ENCODE data around the gene NPR2.

Gene NPR2

DNA sequence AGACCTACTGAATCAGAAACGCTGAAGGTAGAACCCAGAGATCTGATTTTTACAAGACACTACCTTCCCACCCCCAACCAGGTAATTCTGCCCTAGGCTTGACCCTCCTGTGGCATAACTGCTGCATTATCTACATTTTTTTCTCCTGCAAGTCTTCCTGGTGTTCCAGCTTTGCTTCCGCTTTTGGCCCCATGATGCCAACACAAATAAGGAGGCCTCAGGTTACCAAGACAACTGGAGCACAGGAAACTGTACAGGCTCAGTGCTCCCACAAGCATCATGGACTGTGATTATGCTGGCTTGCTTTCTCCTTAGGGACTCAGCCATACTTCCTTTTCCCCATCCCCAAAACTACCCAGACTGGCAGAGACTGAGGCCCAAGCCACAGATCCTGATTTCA, 30.7 kb upstream of the NPR2 start:
- in situ Hi-C loops (cut with HindIII; ENCODE audit: low sequenced_read_pairs), result loop anchor here (5.0 kb wide), 1 partner anchor 107 kb away; no protein-coding TSS in a partner anchor

GRCh38 chr9:35763181-35763580, 28.2 kb upstream of the NPR2 start:
- in situ Hi-C loops (cut with HindIII; ENCODE audit: low sequenced_read_pairs), result loop anchor here (5.0 kb wide), 1 partner anchor 104 kb away; no protein-coding TSS in a partner anchor

- in situ Hi-C loops (cut with HindIII; ENCODE audit: low sequenced_read_pairs), result loop anchor here (5.0 kb wide), 1 partner anchor 103 kb away; no protein-coding TSS in a partner anchor
These were observed 27.6 kb upstream of the NPR2 start for GRCh38 chr9:35763803-35764202.

DNA sequence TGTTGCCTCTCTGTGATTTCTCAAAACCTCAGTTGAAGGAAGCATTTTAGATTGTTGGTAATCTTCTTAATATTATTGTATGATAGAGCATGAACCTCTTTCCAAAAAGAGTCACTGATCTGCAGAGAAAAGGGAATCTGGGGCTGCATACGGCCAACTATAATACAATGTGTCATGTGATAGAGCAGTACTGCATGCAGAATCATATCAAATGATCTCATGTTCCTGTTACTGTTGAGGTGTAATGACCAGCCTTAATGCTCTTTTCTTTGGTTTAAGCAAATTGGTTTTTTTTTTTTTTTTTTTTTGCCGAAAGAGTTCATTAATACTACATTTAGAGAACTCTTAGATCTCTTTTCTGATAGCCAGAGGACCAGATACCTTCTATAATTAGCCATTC, 24.4 kb upstream of the NPR2 start:
- in situ Hi-C loops (cut with HindIII; ENCODE audit: low sequenced_read_pairs), result no loop called here

DNA sequence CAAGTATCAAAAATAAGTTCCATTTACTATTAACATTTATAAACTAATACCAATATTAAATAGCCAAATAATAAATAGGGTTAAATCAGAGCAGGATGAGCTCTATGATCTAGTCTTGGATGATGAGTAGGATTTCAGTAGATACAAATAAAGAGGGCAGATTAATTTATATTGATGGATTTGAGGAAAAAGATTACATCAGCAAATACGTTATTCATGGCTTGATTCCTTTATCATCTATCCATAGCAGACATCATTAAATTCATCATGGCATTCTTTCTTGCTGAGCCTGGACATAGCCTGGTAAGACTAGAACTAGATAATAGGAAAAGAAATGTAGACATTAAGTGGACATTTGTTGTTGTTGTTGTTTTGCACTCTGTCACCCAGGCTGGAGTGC, 23.9 kb upstream of the NPR2 start:
- in situ Hi-C loops (cut with HindIII; ENCODE audit: low sequenced_read_pairs), result no loop called here

GRCh38 chr9:35769763-35770162, 21.6 kb upstream of the NPR2 start:
- in situ Hi-C loops (cut with HindIII; ENCODE audit: low sequenced_read_pairs), result no loop called here

DNA sequence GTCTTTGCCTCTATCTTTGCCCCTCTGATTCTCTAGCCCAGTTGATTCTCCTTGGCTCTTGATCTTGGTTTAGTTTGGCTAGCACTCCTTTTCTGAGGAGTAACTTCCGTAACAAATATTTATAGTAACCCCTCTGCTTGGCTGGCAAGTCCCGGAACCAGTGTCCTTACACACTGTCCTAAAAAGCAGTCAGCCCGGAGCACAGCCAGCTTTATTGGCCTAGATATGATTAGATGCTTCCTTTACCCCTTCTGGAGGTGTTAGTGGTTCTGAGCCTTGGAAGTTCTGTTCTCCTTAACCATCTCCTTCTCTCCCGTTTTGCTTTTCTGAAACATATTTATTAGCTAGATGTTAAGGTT, 20.3 kb upstream of the NPR2 start:
- in situ Hi-C loops (cut with HindIII; ENCODE audit: low sequenced_read_pairs), result no loop called here

DNA sequence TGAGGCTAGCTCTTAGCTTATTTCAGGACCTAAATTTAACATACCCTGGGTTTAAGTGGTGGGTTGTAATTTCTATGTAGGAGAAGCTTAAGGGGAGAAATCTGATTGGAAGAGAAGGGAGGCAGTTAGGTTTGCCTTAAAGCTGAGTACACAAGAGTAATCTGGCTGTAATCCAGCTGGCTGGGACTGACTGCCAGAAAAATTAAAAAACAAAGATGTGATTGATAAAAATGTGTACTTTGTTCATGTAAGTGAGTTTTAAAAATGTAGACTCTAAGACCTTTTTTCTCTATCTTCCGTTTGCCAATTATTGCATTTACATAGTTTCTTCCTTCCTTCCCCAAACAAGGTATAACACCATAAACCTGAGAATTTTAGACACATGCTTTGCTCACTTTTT, 19.9 kb upstream of the NPR2 start:
- in situ Hi-C loops (cut with HindIII; ENCODE audit: low sequenced_read_pairs), result no loop called here

GRCh38 chr9:35771943-35772342, 19.4 kb upstream of the NPR2 start:
- in situ Hi-C loops (cut with HindIII; ENCODE audit: low sequenced_read_pairs), result no loop called here

DNA sequence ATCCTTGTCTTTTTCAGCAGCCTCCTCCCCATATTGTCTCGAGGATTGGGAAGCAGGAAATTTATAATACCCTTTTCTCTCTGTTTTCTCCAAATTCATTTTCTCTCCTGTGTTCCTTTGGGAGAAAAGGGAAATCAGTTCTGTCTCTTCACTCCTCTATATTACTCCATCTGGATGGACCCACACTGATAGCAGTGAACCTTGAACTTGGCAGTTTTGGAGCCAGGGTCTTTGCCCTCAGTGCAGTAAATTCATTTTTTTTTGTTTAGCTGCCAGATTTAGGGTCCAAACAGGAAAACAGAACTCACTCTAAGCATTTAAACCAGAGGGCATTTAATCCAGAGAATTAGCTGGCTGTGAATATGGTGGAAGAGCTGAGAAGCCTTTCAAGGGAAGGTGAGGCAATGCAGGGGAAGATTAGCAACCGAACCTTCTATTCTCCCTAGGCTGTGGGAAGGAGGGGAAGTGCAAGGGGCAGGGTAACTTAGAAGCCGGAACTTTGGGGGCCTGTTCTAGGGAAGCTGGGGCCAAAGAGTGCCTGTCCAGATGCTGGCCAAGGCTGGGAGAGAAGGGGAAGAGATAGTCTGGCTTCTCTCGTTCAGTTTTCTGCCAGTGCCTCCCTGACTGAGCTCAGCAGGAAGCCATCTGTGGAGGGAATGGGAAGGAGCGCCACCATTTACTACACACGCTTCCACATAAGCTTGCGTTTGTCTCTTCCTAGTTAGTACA, 16.3 kb upstream of the NPR2 start:
- in situ Hi-C loops (cut with HindIII; ENCODE audit: low sequenced_read_pairs), result no loop called here

DNA sequence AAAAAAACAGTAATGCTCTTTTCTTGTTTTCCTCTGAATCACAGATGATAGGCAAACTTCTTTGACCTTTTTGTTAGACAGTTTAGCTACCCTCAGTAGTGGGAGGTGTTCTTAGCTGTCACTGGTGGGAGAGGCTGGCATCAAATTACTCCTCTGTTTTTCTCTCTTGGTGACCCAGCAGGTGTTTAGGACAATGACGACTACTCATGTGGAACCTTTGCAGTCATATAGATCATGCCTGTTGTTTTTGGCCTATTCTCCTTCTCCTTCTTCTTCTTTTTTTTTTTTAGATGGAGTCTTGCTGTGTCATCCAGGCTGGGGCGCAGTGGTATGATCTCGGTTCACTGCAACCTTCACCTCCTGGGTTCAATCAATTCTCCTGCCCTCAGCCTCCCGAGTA, 15.4 kb upstream of the NPR2 start:
- in situ Hi-C loops (cut with HindIII; ENCODE audit: low sequenced_read_pairs), result no loop called here

- in situ Hi-C loops (cut with HindIII; ENCODE audit: low sequenced_read_pairs), result no loop called here
These were observed 12.9 kb upstream of the NPR2 start for GRCh38 chr9:35778496-35778895.

DNA sequence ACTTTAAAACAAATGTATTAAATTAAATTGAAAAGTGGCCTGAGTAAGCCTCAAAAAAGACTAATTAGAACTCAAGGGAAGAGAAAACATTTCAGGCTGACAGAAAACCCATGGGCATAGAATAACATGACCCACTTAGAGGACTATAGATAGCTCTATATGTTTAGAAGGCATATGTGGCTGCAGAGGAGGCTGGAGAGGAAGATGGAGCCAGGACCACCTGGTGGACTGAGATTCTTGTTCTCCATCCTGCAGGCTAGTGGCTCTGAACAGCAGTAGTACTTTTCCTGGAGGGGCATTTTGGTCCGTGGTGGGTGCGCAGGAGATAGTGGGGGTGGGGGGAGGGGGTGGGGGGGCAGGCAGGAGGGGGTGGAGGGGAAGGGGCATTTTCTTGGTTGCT, 10.3 kb upstream of the NPR2 start:
- in situ Hi-C loops (cut with HindIII; ENCODE audit: low sequenced_read_pairs), result no loop called here

GRCh38 chr9:35783418-35783817, 8.0 kb upstream of the NPR2 start:
- in situ Hi-C loops (cut with HindIII; ENCODE audit: low sequenced_read_pairs), result no loop called here

DNA sequence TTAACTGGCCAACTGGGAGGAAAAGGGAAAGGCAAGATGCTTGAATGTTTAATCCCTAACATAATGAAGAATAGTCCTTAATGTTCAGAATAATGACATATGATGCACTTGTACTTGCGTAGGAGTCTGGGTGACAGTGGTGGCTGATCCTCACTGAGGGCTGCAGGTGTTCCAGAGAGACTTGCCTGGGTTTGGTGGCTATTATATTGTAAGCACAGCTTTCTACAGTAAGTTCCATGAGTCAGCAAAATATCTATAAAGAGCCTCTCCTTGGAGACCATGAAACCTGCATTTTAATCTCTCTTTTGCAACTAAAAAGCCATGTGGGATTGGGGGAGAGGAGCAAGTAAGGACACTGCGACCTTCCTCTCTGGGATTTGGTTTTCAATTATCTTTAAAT, 1.9 kb upstream of the NPR2 start:
- in situ Hi-C loops (cut with HindIII; ENCODE audit: low sequenced_read_pairs), result no loop called here

DNA sequence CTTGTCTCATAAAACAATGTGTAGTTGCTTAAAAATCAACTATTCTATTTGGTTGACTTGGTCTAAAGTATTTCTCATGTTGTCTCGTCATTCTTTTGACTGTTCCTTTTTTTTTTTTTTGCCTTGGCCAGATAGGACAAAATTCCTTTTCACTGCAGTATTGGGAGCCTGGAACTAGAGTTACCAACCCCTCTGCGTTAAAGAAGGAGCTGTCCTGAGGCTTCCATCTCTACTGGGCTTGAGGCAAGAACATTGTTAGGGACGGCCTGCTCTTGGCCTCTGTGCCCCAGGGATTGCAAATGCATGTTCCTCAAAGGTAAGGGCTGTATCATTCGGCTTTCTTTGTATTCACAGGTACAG, 1.4 kb upstream of the NPR2 start:
- in situ Hi-C loops (cut with HindIII; ENCODE audit: low sequenced_read_pairs), result no loop called here

GRCh38 chr9:35790385-35791296, 750 bp upstream of the NPR2 start:
- in situ Hi-C loops (cut with HindIII; ENCODE audit: low sequenced_read_pairs), result no loop called here

GRCh38 chr9:35792024-35792813, 828 bp downstream of the NPR2 start:
- in situ Hi-C loops (cut with HindIII; ENCODE audit: low sequenced_read_pairs), result no loop called here

DNA sequence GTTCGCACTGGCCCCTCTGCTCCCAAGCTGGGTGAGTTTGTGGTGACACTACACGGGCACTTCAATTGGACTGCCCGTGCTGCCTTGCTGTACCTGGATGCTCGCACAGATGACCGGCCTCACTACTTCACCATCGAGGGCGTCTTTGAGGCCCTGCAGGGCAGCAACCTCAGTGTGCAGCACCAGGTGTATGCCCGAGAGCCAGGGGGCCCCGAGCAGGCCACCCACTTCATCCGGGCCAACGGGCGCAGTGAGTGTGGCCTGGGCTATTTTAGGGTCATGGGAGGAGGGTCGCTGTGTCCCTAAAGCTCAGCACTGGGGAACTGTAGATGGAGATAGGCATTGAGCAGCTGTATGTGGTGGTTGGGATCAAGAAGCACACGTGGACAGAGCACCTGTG, 1.4 kb downstream of the NPR2 start:
- in situ Hi-C loops (cut with HindIII; ENCODE audit: low sequenced_read_pairs), result no loop called here

DNA sequence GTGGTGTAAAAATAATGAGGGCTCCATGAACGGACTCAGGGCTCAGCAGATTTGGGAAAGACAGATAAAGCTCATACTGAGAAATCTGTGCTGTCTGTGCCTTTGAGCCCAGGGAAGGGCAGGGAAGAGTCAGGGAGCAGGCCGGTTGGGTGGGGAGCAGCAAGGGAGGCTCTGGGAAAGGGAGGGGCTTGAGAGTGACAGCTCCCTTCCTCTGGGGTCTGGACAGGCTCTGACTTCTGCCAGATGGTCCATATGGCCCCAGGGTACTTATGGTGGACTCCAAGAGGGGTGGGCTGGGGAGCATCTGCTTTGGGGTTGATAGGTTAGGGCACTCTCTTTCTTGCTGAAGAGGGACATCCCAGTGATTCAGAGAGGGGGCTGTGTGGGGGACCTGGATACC, 2.1 kb downstream of the NPR2 start:
- in situ Hi-C loops (cut with HindIII; ENCODE audit: low sequenced_read_pairs), result no loop called here

DNA sequence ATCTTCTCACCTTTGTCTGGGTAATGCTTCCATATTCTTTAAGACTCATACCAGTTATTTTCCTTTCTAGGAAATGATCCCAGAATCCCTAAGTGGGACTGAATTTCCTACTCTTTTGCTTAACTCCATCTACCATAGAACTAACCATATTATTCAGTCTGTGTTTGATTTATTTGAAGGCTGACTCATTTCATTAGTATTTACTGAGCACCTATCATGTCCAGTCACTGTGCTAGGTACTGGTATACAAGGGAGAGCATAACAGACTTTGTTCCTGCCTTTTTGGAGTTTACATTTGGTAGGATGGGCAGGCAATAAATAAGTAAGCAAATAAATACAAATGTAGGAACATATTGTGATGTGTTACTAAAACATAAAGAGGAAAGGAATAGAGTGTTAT, 4.3 kb downstream of the NPR2 start:
- in situ Hi-C loops (cut with HindIII; ENCODE audit: low sequenced_read_pairs), result no loop called here
